ENCODE measurements around the gene HAUS8. TPM values are rescaled to one million over a fixed set of nuclear protein-coding genes. Genes with fewer than 3 reads are reported as not detected.
"Not testable (repeated sequence)": the region's sequence is repeated elsewhere in the genome, so short reads cannot be mapped to it uniquely, and the experiment has no call there.

HAUS8 gene
- total RNA-seq, 4 donors from 2014 or later, result 3.0 to 5.8 (median 3.2) TPM

- H3K27me3 ChIP-seq, result peaks cover 0 to 58% (median 4%) of the 10 kb centered on the region in 4 donors
- H3K4me1 ChIP-seq, result peaks cover 0 to 4% (median 0%) of the 10 kb centered on the region in 3 donors
- intact Hi-C loops (cut with DNase I), result no loop called here
- H3K9me3 ChIP-seq, result peaks cover 0 to 20% (median 0%) of the 10 kb centered on the region in 3 donors
- TF ChIP-seq, protein P1, sequence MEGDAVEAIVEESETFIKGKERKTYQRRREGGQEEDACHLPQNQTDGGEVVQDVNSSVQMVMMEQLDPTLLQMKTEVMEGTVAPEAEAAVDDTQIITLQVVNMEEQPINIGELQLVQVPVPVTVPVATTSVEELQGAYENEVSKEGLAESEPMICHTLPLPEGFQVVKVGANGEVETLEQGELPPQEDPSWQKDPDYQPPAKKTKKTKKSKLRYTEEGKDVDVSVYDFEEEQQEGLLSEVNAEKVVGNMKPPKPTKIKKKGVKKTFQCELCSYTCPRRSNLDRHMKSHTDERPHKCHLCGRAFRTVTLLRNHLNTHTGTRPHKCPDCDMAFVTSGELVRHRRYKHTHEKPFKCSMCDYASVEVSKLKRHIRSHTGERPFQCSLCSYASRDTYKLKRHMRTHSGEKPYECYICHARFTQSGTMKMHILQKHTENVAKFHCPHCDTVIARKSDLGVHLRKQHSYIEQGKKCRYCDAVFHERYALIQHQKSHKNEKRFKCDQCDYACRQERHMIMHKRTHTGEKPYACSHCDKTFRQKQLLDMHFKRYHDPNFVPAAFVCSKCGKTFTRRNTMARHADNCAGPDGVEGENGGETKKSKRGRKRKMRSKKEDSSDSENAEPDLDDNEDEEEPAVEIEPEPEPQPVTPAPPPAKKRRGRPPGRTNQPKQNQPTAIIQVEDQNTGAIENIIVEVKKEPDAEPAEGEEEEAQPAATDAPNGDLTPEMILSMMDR (IDR thresholded peaks at IDR 0.05), result no peak
- TF ChIP-seq POLR2A (IDR thresholded peaks at IDR 0.05), result no peak
- H3K36me3 ChIP-seq, result no peaks in the 10 kb centered on the region
- H3K4me3 ChIP-seq, result no peak overlapping the region
- no peak for DNase-seq
- H3K27ac ChIP-seq, result no peak overlapping the region
These were observed 54.9 kb downstream of the HAUS8 start for GRCh38 chr19:17020385-17020784.

DNA sequence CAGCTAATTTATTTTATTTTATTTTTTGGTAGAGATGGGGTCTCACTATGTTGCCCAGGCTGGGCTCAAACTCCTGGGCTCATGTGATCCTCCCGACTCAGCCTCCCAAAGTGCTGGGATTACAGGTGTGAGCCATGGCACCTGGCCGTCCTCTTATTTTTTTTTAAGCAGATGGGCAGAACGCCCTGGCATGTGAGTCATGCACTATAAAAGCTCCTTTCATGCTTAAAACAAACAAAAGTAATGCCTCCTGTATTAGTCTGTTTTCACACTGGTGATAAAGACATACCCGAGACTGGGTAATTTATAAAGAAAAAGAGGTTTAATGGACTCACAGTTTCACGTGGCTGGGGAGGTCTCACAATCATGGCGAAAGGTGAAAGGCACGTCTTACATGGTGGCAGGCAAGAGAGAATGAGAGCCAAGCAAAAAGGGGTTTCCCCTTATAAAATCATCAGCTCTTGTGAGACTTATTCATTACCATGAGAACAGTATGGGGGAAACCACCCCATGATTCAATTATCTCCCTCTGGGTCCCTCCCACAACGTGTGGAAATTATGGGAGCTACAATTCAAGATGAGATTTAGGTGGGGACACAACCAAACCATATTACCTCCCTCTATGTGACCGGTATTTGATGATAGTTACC is 60.9 kb downstream of the HAUS8 start:
- Histone ChIP-seq H3K9me3 (peaks cover 0 to 12% (median 7%) of the 10 kb centered on the region in 3 donors), H3K27me3 (peaks cover 0 to 42% (median 0%) of the 10 kb centered on the region in 4 donors)
- H3K4me1 ChIP-seq; DNase-seq; H3K36me3 ChIP-seq; H3K27ac ChIP-seq; intact Hi-C loops (cut with DNase I); H3K4me3 ChIP-seq: not testable (repeated sequence)
- 43% methylated on average over 7 to 9 of the region's 9 CpGs for whole genome bisulfite sequencing, 2 donors

- Histone ChIP-seq H3K27ac (no peak overlapping the region), H3K27me3 (peaks cover 0 to 33% (median 0%) of the 10 kb centered on the region in 4 donors), H3K4me3 (no peak overlapping the region), H3K36me3 (no peaks in the 10 kb centered on the region), H3K9me3 (peaks cover 0 to 12% (median 7%) of the 10 kb centered on the region in 3 donors), H3K4me1 (no peaks in the 10 kb centered on the region)
- no peak for DNase-seq
- 76% methylated on average over 12 of the region's 16 CpGs; no CpG with 5 or more reads in 1 of the 2 donors for WGBS, 2 donors
- no peak for TF ChIP-seq POLR2A (IDR thresholded peaks at IDR 0.05)
- TF ChIP-seq, protein P1 (IDR thresholded peaks at IDR 0.05), result no peak
- intact Hi-C loops (cut with DNase I), result no loop called here
These were observed 63.8 kb downstream of the HAUS8 start for GRCh38 chr19:17011485-17011884.

DNA sequence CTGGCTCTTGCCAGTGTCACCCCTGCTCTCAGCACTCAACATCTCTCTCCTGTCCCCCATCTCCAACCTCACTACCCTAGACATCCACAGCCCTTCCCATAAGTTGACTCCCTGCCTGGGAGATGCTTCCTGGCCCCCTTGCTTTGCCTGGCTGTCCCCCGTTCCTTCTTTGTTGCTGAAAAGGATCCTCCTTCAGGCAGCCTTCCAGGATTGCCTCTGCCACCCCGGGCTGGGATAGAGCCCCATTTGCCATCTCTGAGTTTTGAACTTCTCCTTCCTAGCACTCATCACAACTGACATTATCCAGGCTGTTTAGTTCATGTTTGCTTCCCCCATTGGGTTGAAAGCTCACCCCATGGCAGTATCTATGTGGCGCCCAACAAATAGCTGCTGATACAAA is 68.7 kb downstream of the HAUS8 start:
- TF ChIP-seq, protein P1 (IDR thresholded peaks at IDR 0.05), result no peak
- no peak for TF ChIP-seq POLR2A (IDR thresholded peaks at IDR 0.05)
- intact Hi-C loops (cut with DNase I), result no loop called here
- DNase-seq, result no peak
- WGBS, 2 donors, result 61 to 80% methylated on average over 2 of the region's 3 CpGs
- H3K4me1 ChIP-seq, result no peaks in the 10 kb centered on the region
- peaks cover 0 to 22% (median 0%) of the 10 kb centered on the region in 4 donors for H3K27me3 ChIP-seq
- no peak overlapping the region for H3K4me3 ChIP-seq
- no peak overlapping the region for H3K27ac ChIP-seq
- no peaks in the 10 kb centered on the region for H3K9me3 ChIP-seq
- H3K36me3 ChIP-seq, result no peaks in the 10 kb centered on the region

GRCh38 chr19:17005000-17005399 is 70.3 kb downstream of the HAUS8 start:
- Histone ChIP-seq H3K36me3 (no peaks in the 10 kb centered on the region), H3K27ac (no peak overlapping the region), H3K4me1 (no peaks in the 10 kb centered on the region), H3K9me3 (no peaks in the 10 kb centered on the region), H3K4me3 (no peak overlapping the region), H3K27me3 (peaks cover 0 to 20% (median 0%) of the 10 kb centered on the region in 4 donors)
- no peak for TF ChIP-seq POLR2A (IDR thresholded peaks at IDR 0.05)
- TF ChIP-seq, protein P1 (IDR thresholded peaks at IDR 0.05), result no peak
- 54 to 57% methylated on average over 1 to 2 of the region's 3 CpGs for WGBS, 2 donors
- DNase-seq, result no peak
- intact Hi-C loops (cut with DNase I), result no loop called here
